HS-5 (cell line): ENCODE measurements around the gene SIAH3.

Source experiments
- DNase-seq: peaks from one replicate; pipeline ENCODE4 v3.0.0-alpha.2; 2012; ENCODE audit warnings: low read depth

Gene SIAH3

DNA sequence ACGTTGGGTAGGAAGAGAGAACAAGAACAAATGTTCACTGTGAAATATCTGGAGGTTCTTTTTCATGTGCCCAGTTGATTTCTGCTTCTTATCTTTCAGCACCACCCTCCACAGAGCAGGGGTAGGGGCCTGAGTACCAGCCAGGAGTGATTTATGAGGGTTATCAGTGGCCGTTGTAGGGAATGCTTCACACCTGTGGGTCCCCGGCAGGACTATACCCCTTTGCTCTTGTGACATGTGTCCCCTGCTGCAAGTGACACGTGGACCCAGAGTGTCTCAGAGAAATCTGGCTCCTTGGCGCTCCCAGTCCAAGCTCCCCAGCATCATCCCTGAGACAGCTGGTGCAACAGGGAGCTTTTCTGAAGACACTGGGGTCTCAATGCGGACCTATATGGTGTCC lies 29.7 kb downstream of the SIAH3 start:
- DNase-seq = no peak

DNA sequence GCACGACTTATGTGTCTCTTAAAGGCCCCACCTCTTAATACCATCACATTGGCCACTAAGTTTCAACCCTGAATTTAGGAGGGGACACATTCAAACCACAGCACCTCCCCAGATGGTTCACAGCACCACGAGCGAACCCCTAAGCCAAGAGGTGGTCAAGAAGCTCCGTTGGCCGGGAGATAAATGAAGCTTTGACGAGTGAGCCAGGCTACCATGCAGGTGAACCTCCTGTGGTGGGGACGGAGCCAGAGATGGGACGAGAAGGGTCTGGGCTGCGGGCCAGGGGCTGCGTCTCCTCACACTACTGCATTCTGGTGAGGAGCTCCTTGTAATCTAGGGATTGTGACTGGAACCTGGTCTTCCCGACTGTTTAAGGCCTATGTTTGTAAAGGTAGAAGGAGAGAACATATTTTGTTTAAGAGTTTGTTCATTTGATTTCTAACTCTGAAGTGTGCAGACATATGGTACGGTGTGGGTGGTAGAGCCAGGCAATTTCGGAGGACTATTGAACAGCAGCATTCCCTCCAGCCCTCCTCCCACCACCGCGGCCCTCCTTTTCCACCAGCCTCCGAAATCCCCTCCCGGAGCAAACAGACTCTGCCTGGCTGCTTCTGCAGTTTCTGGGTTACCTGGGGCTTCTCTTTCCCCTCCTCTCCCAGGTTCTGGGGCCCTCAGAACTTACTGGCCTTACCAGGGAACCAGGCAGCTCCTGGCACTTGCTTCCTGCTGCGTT lies 31.3 kb downstream of the SIAH3 start:
- no peak for DNase-seq

DNA sequence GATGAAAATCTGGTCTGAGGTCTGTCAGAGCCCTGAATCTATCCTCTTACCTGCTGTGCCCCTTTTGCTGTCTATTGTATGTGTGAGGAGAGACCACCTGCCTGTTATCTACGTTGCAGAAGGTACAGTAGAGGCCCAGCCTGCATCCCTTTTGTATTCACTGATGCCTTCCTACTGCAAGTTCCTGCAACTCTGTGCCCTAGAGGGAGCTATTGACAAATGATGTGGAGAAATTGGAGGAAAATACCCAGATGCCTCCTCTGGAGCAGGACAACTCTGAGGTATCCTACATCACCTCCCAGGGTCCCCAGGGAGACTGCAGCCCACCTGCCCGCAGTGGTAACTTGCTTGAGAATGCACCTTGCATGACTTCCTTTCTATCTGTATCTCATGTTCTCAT lies 33.7 kb downstream of the SIAH3 start:
- DNase-seq = no peak

DNA sequence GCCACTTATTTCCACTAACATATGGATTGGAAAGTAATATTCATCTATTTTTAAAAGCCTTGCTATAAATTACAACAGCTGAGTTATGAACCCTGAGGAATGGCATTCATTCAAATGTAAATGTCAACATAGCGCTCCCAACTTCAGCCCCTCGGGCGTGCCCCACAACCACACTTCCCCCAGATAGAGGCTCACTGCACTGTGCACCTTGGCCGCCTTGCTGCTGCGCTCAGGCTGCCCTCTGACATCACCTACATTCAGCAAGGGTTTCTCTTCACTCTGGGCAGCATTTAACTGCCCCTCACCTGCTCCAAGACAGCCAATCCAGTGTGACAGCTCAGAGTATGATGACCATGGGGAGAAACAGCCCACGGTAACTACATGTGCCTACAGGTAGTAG lies 35.1 kb downstream of the SIAH3 start:
- no peak for DNase-seq

DNA sequence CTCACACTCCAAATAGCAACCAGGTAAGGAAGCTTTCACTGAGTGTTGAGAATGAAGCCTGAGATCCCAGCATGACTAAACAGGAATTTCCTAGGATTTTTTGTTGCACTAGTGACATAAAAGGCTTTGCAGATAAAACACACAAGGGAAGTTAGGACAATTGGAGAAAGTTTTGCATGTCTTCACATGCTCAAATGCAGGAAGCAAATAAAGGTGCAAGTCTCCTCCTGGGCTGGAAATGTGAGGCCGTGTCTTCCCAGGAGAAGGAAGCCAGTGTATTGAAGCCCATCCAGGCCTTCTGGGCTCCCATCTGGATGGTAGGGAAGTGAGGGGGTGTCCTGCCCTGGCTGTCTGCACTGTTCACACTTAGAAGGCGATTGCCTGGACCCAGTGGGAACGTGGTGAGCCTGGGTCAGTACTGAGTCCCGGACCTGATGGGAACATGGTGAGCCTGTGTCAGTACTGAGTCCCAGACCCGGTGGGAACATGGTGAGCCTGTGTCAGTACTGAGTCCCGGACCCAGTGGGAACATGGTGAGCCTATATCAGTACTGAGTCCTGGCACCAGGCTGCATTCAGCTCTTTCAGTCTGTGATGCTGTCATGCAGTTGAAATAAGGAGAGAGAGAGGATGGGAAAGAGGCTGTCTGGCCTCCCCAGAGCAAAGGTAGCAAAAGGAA lies 38.7 kb downstream of the SIAH3 start:
- DNase-seq = no peak

DNA sequence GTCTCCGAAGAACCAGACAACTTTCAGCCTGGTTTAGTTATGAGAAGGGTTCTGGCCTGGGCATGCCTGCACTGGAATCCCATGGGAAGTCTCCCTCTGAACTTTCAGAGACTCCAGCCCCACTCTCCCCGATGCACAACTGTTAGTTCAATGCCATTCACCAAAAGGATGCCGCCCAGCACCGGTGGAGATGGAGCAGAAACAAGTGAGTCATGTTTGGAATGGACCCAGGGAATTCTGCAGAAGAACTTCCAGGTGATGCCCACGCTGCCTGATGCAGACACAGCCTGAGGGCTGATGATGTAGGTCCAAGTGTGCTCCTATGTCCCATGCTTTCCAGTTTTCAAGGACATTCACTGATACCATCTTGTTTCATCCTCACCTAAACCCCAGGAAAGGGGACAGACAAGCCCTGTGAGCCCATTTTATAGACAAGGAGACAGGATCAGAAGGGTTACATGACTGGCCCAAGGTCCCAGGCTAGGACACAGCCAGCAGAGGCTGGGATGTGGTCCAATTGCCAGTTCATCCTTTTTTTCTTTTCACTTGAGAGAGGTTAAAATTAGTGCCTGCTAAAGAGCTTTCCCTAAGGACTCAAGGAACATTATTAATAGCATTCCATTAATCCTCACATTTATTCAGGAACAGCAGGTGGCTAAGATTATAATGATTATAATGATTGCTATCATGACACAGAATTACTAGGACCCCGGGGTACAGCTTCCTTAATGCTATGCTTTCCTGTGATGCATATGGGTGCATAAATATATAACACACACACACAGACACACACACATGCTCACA lies 39.5 kb downstream of the SIAH3 start:
- DNase-seq = no peak

DNA sequence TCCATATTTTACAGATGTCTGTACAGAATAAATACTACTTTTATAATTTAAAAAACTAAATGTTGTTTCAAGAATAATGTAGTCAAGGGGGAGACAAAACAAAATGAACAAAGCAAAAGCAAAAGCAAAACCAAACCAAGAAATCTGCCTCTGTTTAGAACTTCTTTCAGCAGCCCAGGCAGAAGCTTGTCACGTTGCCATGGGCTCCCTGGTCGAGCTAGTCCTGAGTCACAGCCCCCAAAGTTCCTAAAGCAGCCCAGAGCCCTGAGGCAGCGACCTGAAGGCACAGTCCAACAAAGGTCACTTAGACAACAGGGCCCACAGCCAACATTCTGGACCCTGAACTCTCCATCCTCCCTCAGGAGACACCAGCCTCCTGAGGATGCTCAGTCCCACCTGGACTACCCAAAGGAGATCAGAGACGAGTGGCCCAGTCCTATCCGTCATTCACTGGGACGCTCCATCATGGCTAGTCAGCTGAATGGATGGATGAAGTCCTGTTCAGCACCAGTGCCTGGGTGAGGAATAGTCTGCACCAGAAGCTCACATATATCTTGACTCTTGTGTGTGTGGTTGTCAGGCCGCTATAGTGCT lies 41.7 kb downstream of the SIAH3 start:
- no peak for DNase-seq

DNA sequence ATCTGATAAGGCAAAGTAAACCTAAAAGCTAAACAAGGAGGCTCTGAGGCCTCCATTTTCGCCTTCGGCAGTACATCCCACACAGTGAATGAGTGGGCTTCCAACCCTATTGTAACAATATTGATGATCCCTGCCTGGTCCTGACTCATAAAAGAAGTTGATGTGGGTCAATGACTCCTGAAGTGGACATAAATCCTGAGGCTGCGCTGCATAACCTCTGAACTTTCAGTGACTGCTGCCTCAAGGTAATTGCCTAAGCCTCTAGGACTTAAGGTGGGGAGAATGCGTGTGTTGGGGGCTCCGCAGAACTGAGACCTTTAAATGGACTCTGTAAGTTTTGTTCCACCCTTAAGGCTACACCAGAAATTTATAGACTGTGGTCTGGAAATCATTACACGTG lies 42.6 kb downstream of the SIAH3 start:
- DNase-seq = no peak

DNA sequence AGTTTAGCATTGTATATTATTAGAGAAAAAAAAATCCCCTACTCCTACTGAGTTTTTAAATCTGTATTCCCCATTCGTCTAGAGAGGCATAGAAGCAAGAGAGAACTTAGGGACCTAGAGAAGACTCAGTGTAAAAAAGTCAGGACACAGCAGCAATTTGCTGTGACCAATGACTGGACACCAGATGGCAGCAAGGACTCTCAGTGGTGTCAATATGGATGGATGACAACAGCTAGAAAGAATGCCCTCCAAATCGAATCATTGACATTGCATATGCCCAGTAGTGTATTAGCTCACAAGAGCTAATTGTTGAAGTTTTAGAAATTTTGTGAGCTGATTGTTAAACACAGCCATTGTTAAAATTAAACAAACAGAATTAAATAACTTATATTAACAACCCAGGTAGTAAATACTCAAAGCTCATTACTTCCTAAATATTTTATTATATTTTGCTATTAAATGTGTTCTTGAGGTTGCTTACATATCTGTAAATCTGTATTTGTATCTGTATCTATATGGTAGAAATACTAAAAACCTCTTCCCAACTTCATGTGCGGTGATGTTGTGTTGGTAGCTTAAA lies 43.9 kb downstream of the SIAH3 start:
- DNase-seq = peak; percentile 29

DNA sequence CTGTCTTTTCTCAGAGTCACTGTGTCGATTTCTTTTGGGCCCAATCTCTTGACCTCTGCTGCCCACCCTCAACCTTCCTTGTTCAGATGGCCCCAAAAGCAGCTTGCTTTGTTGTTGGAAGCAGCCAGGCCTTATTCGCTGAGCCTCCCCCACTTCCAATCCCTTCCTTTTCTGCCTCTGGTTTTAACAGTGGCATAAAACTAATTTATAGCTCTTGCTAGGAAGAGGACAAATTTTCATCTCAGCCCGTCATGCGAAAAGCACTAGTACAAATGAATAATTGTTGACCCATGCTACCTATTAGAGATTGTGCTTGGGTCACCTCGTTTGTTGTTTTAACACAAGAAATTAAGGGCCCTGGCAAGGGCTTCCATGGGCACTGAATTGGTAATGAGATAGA lies 51.1 kb downstream of the SIAH3 start:
- no peak for DNase-seq

DNA sequence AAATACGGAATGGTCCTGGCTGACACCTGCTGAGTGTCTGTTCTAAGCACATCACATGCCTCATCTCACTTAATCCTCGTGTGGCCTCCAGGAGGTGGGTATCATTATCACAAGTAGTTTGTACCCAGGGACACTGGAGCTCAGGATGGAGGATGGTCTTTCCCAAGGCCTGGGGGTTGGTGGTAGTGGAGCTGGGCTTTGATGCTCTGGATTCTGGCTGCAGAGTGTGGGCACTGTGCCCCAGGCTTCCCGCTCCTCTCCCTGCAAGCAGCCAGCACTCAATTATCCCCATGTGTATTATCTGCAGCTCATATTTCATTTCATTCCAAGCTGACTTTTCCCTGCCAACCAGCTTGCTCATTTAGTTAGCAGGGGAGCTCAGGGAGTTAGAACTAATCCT lies 52.1 kb downstream of the SIAH3 start:
- no peak for DNase-seq

DNA sequence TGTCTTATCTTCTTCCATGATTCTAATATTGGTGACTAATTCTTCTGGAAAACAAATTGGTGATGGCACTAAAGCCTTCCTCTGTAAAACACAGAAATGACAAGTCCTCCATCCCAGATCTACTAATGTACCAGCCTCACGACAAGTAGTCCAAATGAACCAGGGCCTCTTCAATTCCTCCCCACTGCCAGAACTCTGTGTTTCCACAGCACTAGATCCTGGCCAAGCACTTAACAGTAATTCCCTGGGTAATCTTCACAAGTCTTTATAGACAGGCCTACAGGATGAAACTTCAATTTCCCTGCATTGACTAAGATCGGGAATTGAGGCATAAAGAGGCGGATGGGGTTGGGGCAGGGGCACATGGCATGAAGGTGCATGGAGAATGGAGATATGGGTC lies 52.7 kb downstream of the SIAH3 start:
- DNase-seq = no peak

DNA sequence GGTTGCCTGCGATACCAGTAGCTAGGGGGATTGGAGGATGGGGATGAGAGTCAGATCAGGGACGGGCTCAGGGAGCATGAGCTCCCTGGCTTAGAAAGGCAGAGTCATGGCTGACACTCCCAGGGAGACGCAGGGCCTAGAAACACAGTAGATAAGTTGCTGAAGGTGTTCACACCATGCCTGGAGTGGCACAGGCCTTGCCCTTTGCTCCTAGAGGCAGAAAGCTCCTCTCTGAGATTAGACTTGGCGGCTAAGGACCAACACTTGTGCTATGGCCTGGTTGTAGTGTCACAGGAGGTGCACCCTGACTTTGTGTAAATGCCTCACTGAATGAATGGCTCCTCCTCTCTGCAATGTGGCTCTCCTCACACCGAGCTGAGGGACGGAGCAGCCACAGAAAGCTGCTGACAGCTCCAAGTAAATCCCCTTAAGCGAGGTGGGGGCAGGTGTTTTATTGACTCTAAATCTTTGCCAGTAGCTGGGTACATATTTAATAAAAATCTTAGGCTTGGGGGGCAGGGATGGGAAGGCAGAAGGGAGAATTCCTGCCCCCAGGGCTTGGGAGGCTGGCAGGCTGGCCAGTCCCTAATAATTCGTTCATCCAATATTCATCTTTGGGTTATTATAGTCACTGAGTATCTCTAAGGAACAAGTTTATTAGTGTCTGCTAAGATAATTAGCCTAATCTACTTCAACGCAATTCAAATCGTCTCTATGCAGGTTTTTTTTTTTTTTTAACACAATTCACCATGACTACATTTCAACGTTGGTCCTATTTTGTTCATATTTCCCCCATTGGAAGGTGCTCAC lies 54.9 kb downstream of the SIAH3 start:
- no peak for DNase-seq

DNA sequence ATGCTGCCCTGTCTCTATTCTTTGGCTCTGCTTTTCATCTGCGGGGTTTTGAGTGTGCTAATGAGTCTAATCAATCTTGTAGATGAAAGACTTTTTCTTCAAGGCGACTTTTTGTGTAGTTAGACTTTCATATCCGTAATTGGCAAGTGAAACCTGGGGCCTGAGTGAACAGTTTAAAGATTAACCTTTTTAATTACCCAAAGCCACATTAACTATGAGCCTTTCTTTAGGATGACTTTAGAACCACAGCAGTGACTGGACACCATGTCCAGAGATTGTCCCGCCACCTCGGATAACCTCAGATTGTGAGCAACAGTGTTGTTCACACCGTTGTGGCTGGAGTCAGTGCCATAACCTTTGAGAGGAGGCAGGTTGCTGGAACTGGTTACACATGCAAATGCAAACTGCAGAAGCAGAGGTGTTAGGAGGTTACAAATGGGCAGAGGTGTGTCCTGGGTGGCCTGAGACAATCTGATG lies 58.7 kb downstream of the SIAH3 start:
- DNase-seq = no peak

DNA sequence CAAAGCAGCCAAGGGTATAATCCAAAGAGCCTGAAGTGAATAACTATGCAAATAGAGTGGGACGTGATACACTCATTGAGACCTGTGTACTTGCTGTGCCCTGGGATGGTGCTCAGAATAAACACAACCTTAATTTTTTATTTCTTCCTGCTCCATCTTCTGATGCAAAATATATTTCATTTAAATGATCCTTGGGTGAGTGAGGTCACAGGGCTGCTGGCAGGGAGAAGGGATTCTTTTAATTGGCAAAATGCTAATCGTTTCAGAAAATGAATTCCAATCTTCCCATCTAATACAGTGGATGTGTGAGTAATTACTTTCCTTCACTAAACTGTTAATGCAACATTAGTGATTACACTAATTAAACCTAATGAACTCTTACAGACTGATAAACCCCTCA lies 63.5 kb downstream of the SIAH3 start:
- DNase-seq = no peak

DNA sequence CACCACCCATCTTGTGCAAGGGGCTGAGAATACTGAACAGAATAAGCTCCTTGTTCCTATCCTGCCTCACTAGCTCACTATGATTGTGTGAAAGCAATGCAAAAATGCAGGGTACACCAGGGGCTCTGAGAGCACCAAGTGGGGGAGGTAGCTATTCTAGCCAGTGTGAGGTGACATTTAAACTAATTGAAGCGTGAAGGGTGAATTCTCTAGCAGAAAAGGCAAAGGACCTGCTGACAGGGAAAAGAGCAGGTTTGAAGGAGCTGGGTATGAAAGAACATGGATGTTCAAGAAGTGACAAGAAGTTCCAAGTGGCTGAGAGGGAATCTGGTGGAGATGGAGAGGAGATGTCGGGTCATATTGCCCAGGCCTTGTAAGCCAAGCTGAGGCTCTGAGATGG lies 64.2 kb downstream of the SIAH3 start:
- no peak for DNase-seq

DNA sequence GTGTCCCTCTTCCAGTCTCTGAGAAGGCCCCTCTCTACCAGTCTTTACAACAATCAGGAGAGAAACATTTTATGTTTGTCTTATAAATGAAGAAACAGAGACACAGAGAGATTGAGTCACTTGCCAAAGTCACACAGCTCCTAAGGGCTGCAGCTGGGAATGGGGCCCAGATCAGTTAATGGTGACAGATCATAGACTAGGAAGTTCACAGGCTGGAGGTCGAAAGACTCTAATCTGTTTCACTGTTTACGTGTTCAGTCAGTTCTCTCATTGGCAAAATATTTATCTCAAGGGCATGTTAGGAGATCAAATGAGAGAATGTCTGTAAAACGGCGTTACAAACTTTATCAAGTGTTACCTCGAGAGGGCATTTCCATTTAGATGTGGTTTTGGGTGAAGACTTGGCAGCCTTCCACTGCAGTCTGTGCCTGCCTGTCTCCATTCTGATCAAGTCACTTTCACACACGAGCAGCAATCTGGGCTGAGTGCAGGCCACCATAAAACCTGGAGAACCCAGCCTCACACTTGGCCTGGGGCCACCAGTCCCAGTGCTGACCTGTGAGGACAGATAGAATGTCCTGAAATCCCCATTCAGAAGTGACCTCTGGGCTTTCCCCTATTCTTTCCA lies 65.1 kb downstream of the SIAH3 start:
- DNase-seq = no peak

DNA sequence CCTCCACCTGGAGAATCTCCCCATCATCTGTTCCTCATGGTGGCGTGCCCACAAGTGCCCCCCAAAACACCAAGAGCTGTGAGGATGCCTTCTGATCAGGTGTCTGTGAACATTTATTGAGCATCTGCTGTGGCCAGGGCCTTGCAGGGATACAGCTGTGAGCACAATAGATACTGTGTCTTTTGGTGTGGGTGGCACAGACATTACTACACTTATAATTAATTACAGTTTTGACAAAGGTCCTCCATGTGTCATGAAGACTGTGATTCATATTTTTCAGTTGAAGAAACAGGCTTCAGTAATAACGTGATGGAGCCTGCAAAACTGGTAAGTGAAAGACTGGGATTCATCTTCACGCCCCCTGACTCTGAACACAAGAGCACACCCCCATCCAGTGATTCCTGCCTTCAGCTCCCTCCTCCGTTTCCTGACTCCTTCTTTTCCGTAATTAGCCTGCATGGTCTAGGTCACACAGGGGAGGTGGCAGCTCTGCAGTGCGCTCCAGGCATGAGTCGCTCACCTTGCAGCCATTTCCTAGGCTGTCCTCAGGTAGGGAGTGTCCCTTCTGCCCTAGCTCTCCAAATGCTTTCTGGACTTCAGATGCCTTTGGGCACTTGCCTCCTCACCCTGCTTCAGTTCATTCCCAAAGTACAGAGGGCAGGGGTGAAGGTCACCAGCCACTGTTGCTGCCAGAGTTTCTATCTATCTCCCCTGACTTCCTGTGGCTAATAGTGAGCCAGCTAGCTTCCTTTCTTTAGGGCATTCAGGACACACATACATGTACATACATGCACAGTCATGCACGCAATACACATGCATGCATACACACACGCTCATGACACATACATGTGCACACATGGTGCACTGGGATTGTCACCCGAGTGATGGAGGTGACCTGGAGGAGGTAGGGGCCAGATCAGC lies 66.5 kb downstream of the SIAH3 start:
- no peak for DNase-seq

DNA sequence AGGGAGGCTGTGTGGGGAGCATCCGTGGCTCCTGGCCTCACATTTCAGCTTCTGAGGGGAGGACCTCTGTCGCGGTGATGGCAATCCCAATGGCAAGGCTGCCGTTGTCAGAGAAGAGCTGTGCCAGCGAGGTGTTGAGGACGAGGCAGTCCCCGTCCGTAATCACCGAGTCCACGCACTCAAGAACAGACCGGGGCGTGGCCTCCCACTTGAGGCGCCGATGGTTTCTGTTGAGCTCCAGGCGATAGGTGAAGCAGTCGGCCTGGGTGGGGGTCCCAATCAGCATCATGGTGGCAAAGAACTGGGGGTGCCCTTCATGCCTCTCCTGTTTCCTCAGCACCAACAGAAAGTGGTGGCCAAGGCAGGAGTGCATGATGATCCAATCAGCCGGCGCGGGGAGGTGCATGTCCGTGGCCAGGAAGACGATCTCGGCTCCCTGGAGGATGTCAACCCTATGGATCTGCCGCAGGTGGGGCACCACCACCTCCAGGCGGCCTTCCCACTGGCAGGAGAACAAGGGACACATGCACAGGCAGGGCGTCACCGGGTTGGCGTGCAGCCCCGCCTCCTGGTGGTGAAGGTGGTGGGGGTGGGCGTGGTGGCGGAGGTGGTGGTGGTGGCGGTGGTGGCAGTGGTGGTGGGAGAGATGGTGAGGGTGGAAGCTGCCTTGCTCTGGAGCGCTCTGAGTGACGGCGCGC lies 68.1 kb downstream of the SIAH3 start:
- DNase-seq = no peak
